ENCODE results near the gene ADCY10. TPM values are rescaled to one million over a fixed set of nuclear protein-coding genes. Genes with fewer than 3 reads are reported as not detected.

Gene ADCY10
- polyA plus RNA-seq, 1 donor = 0.25 TPM

- peaks cover 17% of the 10 kb centered on the region for H3K36me3 ChIP-seq (ENCODE audit: control insufficient read depth, insufficient read depth, low read length)
- H3K9me3 ChIP-seq (ENCODE audit: control insufficient read depth, low read depth, low read length) = no peaks in the 10 kb centered on the region
- H3K27ac ChIP-seq (ENCODE audit: low read length) = no peak overlapping the region
- no peaks in the 10 kb centered on the region for H3K27me3 ChIP-seq (ENCODE audit: control insufficient read depth, insufficient read depth, low read length)
- H3K4me3 ChIP-seq (ENCODE audit: low read length) = no peak overlapping the region
- no peak for DNase-seq
- WGBS (ENCODE audit: insufficient coverage, low lambda C conversion rate) = 73% methylated on average over 3 of the region's 5 CpGs
- peaks cover 6% of the 10 kb centered on the region for H3K4me1 ChIP-seq (ENCODE audit: control insufficient read depth, insufficient read depth, low read length)
Measured at GRCh38 chr1:167764458-167765330, 149.2 kb downstream of the ADCY10 start.

- no peak for DNase-seq
- H3K27ac ChIP-seq (ENCODE audit: low read length) = no peak overlapping the region
- peaks cover 10% of the 10 kb centered on the region for H3K36me3 ChIP-seq (ENCODE audit: control insufficient read depth, insufficient read depth, low read length)
- H3K4me1 ChIP-seq (ENCODE audit: control insufficient read depth, insufficient read depth, low read length) = peaks cover 2% of the 10 kb centered on the region
- no peak overlapping the region for H3K4me3 ChIP-seq (ENCODE audit: low read length)
- H3K9me3 ChIP-seq (ENCODE audit: control insufficient read depth, low read depth, low read length) = no peaks in the 10 kb centered on the region
- 90% methylated on average over 2 of the region's 5 CpGs for WGBS (ENCODE audit: insufficient coverage, low lambda C conversion rate)
- H3K27me3 ChIP-seq (ENCODE audit: control insufficient read depth, insufficient read depth, low read length) = no peaks in the 10 kb centered on the region
Measured at GRCh38 chr1:167763525-167764220, 150.3 kb downstream of the ADCY10 start.

- H3K4me1 ChIP-seq (ENCODE audit: control insufficient read depth, insufficient read depth, low read length) = peaks cover 3% of the 10 kb centered on the region
- no peak overlapping the region for H3K4me3 ChIP-seq (ENCODE audit: low read length)
- no peaks in the 10 kb centered on the region for H3K27me3 ChIP-seq (ENCODE audit: control insufficient read depth, insufficient read depth, low read length)
- peaks cover 4% of the 10 kb centered on the region for H3K36me3 ChIP-seq (ENCODE audit: control insufficient read depth, insufficient read depth, low read length)
- WGBS (ENCODE audit: insufficient coverage, low lambda C conversion rate) = 94% methylated on average over 5 of the region's 8 CpGs
- no peak for DNase-seq
- no peak overlapping the region for H3K27ac ChIP-seq (ENCODE audit: low read length)
- H3K9me3 ChIP-seq (ENCODE audit: control insufficient read depth, low read depth, low read length) = no peaks in the 10 kb centered on the region
Measured at GRCh38 chr1:167762061-167762746, 151.7 kb downstream of the ADCY10 start.

GRCh38 chr1:167761400-167761799, 152.5 kb downstream of the ADCY10 start:
- Histone ChIP-seq H3K4me3 (ENCODE audit: low read length) (no peak overlapping the region), H3K27ac (ENCODE audit: low read length) (no peak overlapping the region), H3K4me1 (ENCODE audit: control insufficient read depth, insufficient read depth, low read length) (peaks cover 9% of the 10 kb centered on the region), H3K9me3 (ENCODE audit: control insufficient read depth, low read depth, low read length) (no peaks in the 10 kb centered on the region), H3K27me3 (ENCODE audit: control insufficient read depth, insufficient read depth, low read length) (no peaks in the 10 kb centered on the region), H3K36me3 (ENCODE audit: control insufficient read depth, insufficient read depth, low read length) (peaks cover 2% of the 10 kb centered on the region)
- no peak for DNase-seq
- no CpG with 5 or more reads among the region's 2 CpGs for WGBS (ENCODE audit: insufficient coverage, low lambda C conversion rate)

Other genes starting within 250 kb of the ADCY10 start
- 105 TPM for gene MPZL1, start 192.2 kb downstream of the ADCY10 start, polyA plus RNA-seq
- gene DCAF6, start 22.5 kb upstream of the ADCY10 start, polyA plus RNA-seq = 54.7 TPM
- gene MPC2, start 22.9 kb upstream of the ADCY10 start, polyA plus RNA-seq = 149 TPM
- gene GPR161, start 222.8 kb upstream of the ADCY10 start, polyA plus RNA-seq = 7.7 TPM